Non-pigmented ciliary epithelial cell (primary cell): Measurements from ENCODE around the gene TAP2.

Experiments used
- DNase-seq: peaks from one replicate; pipeline ENCODE4 v3.0.0-alpha.2; 2010; ENCODE audit warnings: low read depth

The TAP2 gene

GRCh38 chr6:32792901-32793435 is 45.6 kb downstream of the TAP2 start:
- no peak for DNase-seq

- DNase-seq: no peak
Measured at GRCh38 chr6:32790306-32790705, 48.2 kb downstream of the TAP2 start.
